Stimulated activated CD8-positive, alpha-beta memory T cell treated with anti-CD3 and anti-CD28 coated beads, Interleukin-4, amount 100 ng/mL, for 48 hours (primary cell): Measurements from ENCODE around the gene TATDN2.
"Not testable (repeated sequence)": the region's sequence is repeated elsewhere in the genome, so short reads cannot be mapped to it uniquely, and the experiment has no call there.

Source experiments
- DNase-seq: peaks from one replicate; pipeline ENCODE4 v3.0.0-alpha.2; 2020

The TATDN2 gene

GRCh38 chr3:10272476-10272875 lies 24.2 kb downstream of the TATDN2 start:
- not testable (repeated sequence) for DNase-seq

- DNase-seq, result no peak
Measured at GRCh38 chr3:10272977-10273376, 24.7 kb downstream of the TATDN2 start.

GRCh38 chr3:10273702-10274305 lies 25.5 kb downstream of the TATDN2 start:
- DNase-seq, result no peak

GRCh38 chr3:10274601-10275000 lies 26.3 kb downstream of the TATDN2 start:
- no peak for DNase-seq

GRCh38 chr3:10277115-10277625 lies 28.9 kb downstream of the TATDN2 start:
- DNase-seq, result no peak

GRCh38 chr3:10278501-10278900 lies 30.2 kb downstream of the TATDN2 start:
- no peak for DNase-seq

- DNase-seq, result no peak
Measured at GRCh38 chr3:10279384-10280176, 31.3 kb downstream of the TATDN2 start.

- no peak for DNase-seq
Measured at GRCh38 chr3:10280177-10280529, 31.9 kb downstream of the TATDN2 start.

GRCh38 chr3:10280571-10280970 lies 32.3 kb downstream of the TATDN2 start:
- DNase-seq, result no peak

GRCh38 chr3:10281951-10282350 lies 33.7 kb downstream of the TATDN2 start:
- DNase-seq, result no peak

GRCh38 chr3:10283638-10284037 lies 35.4 kb downstream of the TATDN2 start:
- no peak for DNase-seq

- DNase-seq, result no peak
Measured at GRCh38 chr3:10284496-10284895, 36.2 kb downstream of the TATDN2 start.

GRCh38 chr3:10285272-10286132 lies 37.2 kb downstream of the TATDN2 start:
- no peak for DNase-seq

GRCh38 chr3:10286133-10286524 lies 37.9 kb downstream of the TATDN2 start:
- DNase-seq, result no peak

- no peak for DNase-seq
Measured at GRCh38 chr3:10286596-10287295, 38.5 kb downstream of the TATDN2 start.

GRCh38 chr3:10287936-10288574 lies 39.8 kb downstream of the TATDN2 start:
- no peak for DNase-seq

GRCh38 chr3:10288575-10288960 lies 40.3 kb downstream of the TATDN2 start:
- no peak for DNase-seq

- DNase-seq, result no peak
Measured at GRCh38 chr3:10289077-10289476, 40.8 kb downstream of the TATDN2 start.

GRCh38 chr3:10289787-10290355 lies 41.6 kb downstream of the TATDN2 start:
- DNase-seq, result no peak

GRCh38 chr3:10290481-10291176 lies 42.4 kb downstream of the TATDN2 start:
- DNase-seq, result no peak

GRCh38 chr3:10291641-10292040 lies 43.4 kb downstream of the TATDN2 start:
- DNase-seq, result no peak
